Endothelial cell of umbilical vein (primary cell): ENCODE data around the gene GMNN. TPM values are rescaled to one million over a fixed set of nuclear protein-coding genes. Genes with fewer than 3 reads are reported as not detected.

Experiments
- BruUV-seq: library from RNA; stranded (reverse); fragments of 400-500 nt; replicated peaks from 2 replicates; lab custom pipeline; 2021; lab: Mats Ljungman, UMichigan
- CTCF ChIA-PET: fragments of 300-600, 350-600 bp; sonication (Branson Sonifier 250); formaldehyde crosslinking; loops from one replicate; lab custom pipeline; 2021; ENCODE audit warnings: antibody characterized with exemption, inconsistent platforms; lab: Charles Lee
- POLR2A ChIA-PET: fragments of 300-600, 350-600 bp; sonication (Branson Sonifier 250); formaldehyde crosslinking; loops from one replicate; lab custom pipeline; 2021; ENCODE audit warnings: antibody characterized with exemption, inconsistent platforms; lab: Charles Lee
- DNase-seq: peaks from one replicate; pipeline ENCODE4 v3.0.0-alpha.2; 2011; ENCODE audit warnings: low read depth, low spot score
- FAIRE-seq: peaks from 2 replicates; lab custom pipeline; 2011; peaks lifted over from hg19 to GRCh38; lab: Jason Lieb, UNC
- H2AFZ ChIP-seq: 2 replicates; pipeline ENCODE4 v1.6.0; 2012; ENCODE audit warnings: low read depth, low read length, control low read depth, inconsistent platforms
- H3K27ac ChIP-seq: 2 replicates; pipeline ENCODE4 v1.5.1; 2011; ENCODE audit warnings: low read depth, mild to moderate bottlenecking, control low read depth, low read length, moderate library complexity; ENCODE audit not compliant: insufficient read depth
- H3K27me3 ChIP-seq, 2 experiments: 2 replicates each; pipeline versions ENCODE4 v1.6.0 to v1.6.1; 2011; ENCODE audit warnings: low read length in 2 of 2, mixed read lengths in 1 of 2; ENCODE audit not compliant: control insufficient read depth in 2 of 2, insufficient read depth in 2 of 2
- H3K36me3 ChIP-seq, 2 experiments: 2 replicates in 1 of 2; 3 replicates in 1 of 2; pipeline ENCODE4 v1.5.1; 2011; ENCODE audit warnings: low read length in 2 of 2, mild to moderate bottlenecking in 1 of 2, moderate library complexity in 1 of 2; ENCODE audit not compliant: control insufficient read depth in 2 of 2, insufficient read depth in 2 of 2; ENCODE audit errors: extremely low read depth in 1 of 2
- H3K4me1 ChIP-seq: 3 replicates; pipeline ENCODE4 v1.5.1; 2011; ENCODE audit warnings: mild to moderate bottlenecking, low read length; ENCODE audit not compliant: control insufficient read depth, insufficient read depth; ENCODE audit errors: extremely low read depth
- H3K4me2 ChIP-seq: 2 replicates; pipeline ENCODE4 v1.6.1; 2011; ENCODE audit warnings: low read length, control low read depth, mixed read lengths; ENCODE audit not compliant: insufficient read depth
- H3K4me3 ChIP-seq, 3 experiments: fragments of 200-600 bp in 1 of 3; sonication (generic), shearing (Covaris generic) in 1 of 3; replicated peaks in 1 of 3; 2 replicates each; pipeline ENCODE4 v1.5.1; 2011 to 2016; ENCODE audit warnings: control low read depth in 3 of 3, low read length in 3 of 3, mild to moderate bottlenecking in 2 of 3, inconsistent platforms in 1 of 3, low read depth in 1 of 3, moderate library complexity in 1 of 3; ENCODE audit not compliant: insufficient read depth in 1 of 3
- H3K79me2 ChIP-seq: 2 replicates; pipeline ENCODE4 v1.6.0; 2012; ENCODE audit warnings: low read length, inconsistent platforms; ENCODE audit not compliant: control insufficient read depth, insufficient read depth
- H3K9ac ChIP-seq: replicated peaks from 2 replicates; pipeline ENCODE3; 2011; ENCODE audit warnings: low read length, control low read depth; ENCODE audit not compliant: insufficient read depth; ENCODE audit errors: extremely low read depth
- H3K9me1 ChIP-seq: replicated peaks from 3 replicates; pipeline ENCODE4 v1.6.0; 2011; ENCODE audit warnings: mild to moderate bottlenecking, low read length; ENCODE audit not compliant: control insufficient read depth, insufficient read depth; ENCODE audit errors: extremely low read depth
- H3K9me3 ChIP-seq: replicated peaks from 2 replicates; pipeline ENCODE4 v1.5.1; 2012; ENCODE audit warnings: low read length, inconsistent platforms; ENCODE audit not compliant: control insufficient read depth, insufficient read depth
- H4K20me1 ChIP-seq: replicated peaks from 2 replicates; pipeline ENCODE3; 2011; ENCODE audit warnings: mild to moderate bottlenecking, low read length; ENCODE audit not compliant: control insufficient read depth, insufficient read depth; ENCODE audit errors: extremely low read depth
- EZH2 ChIP-seq: IDR thresholded peaks from 2 replicates; pipeline ENCODE4 v1.6.1; 2012; ENCODE audit warnings: borderline replicate concordance, low read depth, mild to moderate bottlenecking, moderate library complexity, low read length, inconsistent platforms; ENCODE audit not compliant: severe bottlenecking
- FOS ChIP-seq: IDR thresholded peaks from 2 replicates; pipeline ENCODE4 v1.6.1; 2011; ENCODE audit warnings: mild to moderate bottlenecking, low read length, moderate library complexity, borderline replicate concordance; ENCODE audit not compliant: insufficient read depth
- GATA2 ChIP-seq: IDR thresholded peaks from 2 replicates; pipeline ENCODE4 v1.7.0; 2011; ENCODE audit warnings: low read depth, mild to moderate bottlenecking, moderate library complexity, mixed read lengths, low read length; ENCODE audit not compliant: insufficient read length, insufficient read depth
- JUN ChIP-seq: IDR thresholded peaks from 2 replicates; pipeline ENCODE4 v1.6.1; 2011; ENCODE audit warnings: borderline replicate concordance, low read depth; ENCODE audit not compliant: insufficient read length, insufficient read depth
- MAX ChIP-seq: IDR thresholded peaks from 2 replicates; pipeline ENCODE4 v1.6.1; 2011; ENCODE audit not compliant: insufficient read depth, insufficient read length
- MYC ChIP-seq: IDR thresholded peaks from one replicate; pipeline ENCODE4 v1.6.1; 2011; ENCODE audit warnings: mild to moderate bottlenecking, low read depth, low read length
- POLR2A ChIP-seq: IDR thresholded peaks from 2 replicates; pipeline ENCODE4 v1.6.1; 2012; ENCODE audit warnings: low read depth, mild to moderate bottlenecking, control low read depth, low read length
- POLR2AphosphoS5 ChIP-seq: IDR thresholded peaks from 2 replicates; pipeline ENCODE4 v1.6.1; 2012; ENCODE audit warnings: low read depth, mild to moderate bottlenecking, control low read depth, low read length, moderate library complexity; ENCODE audit not compliant: insufficient read depth
- dilution Hi-C: fragments of 300-500 bp; cut with MboI; formaldehyde crosslinking; loops from one replicate; pipeline ENCODE4 v1.15.0; 2019; ENCODE audit warnings: low sequenced_read_pairs; ENCODE audit not compliant: extremely low pct_ligation_motif_present
- intact Hi-C: fragments of 100-400 bp; cut with micrococcal nuclease; formaldehyde crosslinking; loops from one replicate; pipeline ENCODE4 v1.10.0; 2022
- polyA plus RNA-seq, 4 experiments: library from polyadenylated mRNA; depleted of rRNA in 3 of 4; stranded (reverse) in 3 of 4; unstranded in 1 of 4; fragments of >200 nt; gene quantifications; 2 replicates each; pipeline versions ENCODE4 v1.2.1 to v1.2.3, GENCODE V29; 2011 to 2012; ENCODE audit warnings: missing spikeins in 1 of 4
- total RNA-seq: library from RNA; stranded (reverse); gene quantifications from 2 replicates; pipeline ENCODE4 v1.2.3, GENCODE V29; 2021
- TF ChIP-seq, protein P1 (sequence below), 2 donors: IDR thresholded peaks; 1 replicate in 1 of 2; 2 replicates in 1 of 2; pipeline ENCODE4 v1.5.1; 2011; ENCODE audit warnings: low read length in 2 of 2, mild to moderate bottlenecking in 2 of 2, moderate library complexity in 2 of 2, control low read depth in 1 of 2, inconsistent platforms in 1 of 2, low read depth in 1 of 2; ENCODE audit not compliant: insufficient read depth in 1 of 2; ENCODE audit errors: extremely low read depth in 1 of 2

The GMNN gene
- total and polyA plus RNA-seq, 2 donors (not counting 3 experiments of a cell fraction or from before 2014, with no cell fraction given): 25.4 to 52.6 TPM

- Histone ChIP-seq H3K4me3 (no peak overlapping the region), H3K4me1 (no peaks in the 10 kb centered on the region), H2AFZ (no peak overlapping the region), H3K9me1 (no peaks in the 10 kb centered on the region), H3K36me3 (no peaks in the 10 kb centered on the region), H3K9ac (no peak overlapping the region), H3K4me2 (no peak overlapping the region), H3K27ac (no peak overlapping the region), H3K79me2 (no peaks in the 10 kb centered on the region), H3K9me3 (no peaks in the 10 kb centered on the region), H4K20me1 (no peaks in the 10 kb centered on the region), H3K27me3 (no peaks in the 10 kb centered on the region)
- no TSS peak for BruUV-seq
- intact Hi-C loops: no loop called here
- ChIA-PET CTCF (no interaction called here), POLR2A (no interaction called here)
- dilution Hi-C loops: no loop called here
- no peak for DNase-seq
- TF ChIP-seq POLR2AphosphoS5: no peak
- no peak for TF ChIP-seq GATA2
- TF ChIP-seq POLR2A: no peak
- no peak for TF ChIP-seq FOS
- no peak for TF ChIP-seq JUN
- TF ChIP-seq MYC: no peak
- TF ChIP-seq EZH2: no peak
- no peak for TF ChIP-seq MAX
- TF ChIP-seq, protein P1, sequence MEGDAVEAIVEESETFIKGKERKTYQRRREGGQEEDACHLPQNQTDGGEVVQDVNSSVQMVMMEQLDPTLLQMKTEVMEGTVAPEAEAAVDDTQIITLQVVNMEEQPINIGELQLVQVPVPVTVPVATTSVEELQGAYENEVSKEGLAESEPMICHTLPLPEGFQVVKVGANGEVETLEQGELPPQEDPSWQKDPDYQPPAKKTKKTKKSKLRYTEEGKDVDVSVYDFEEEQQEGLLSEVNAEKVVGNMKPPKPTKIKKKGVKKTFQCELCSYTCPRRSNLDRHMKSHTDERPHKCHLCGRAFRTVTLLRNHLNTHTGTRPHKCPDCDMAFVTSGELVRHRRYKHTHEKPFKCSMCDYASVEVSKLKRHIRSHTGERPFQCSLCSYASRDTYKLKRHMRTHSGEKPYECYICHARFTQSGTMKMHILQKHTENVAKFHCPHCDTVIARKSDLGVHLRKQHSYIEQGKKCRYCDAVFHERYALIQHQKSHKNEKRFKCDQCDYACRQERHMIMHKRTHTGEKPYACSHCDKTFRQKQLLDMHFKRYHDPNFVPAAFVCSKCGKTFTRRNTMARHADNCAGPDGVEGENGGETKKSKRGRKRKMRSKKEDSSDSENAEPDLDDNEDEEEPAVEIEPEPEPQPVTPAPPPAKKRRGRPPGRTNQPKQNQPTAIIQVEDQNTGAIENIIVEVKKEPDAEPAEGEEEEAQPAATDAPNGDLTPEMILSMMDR (IDR thresholded peaks at IDR 0.05; ENCODE audit: extremely low read depth in 1 of 2, insufficient read depth in 1 of 2, low read depth in 1 of 2, low read length in 2 of 2): no peak
- FAIRE-seq: no peak
Observed at GRCh38 chr6:24825130-24825630, 50.4 kb downstream of the GMNN start.
